HepG2 (cell line): ENCODE data around the gene LYRM2. TPM values are rescaled to one million over a fixed set of nuclear protein-coding genes. Genes with fewer than 3 reads are reported as not detected.

Source experiments
- ATAC-seq: fragments of 200-7000 bp; cut with Tn5 transposase; 3 replicates; pipeline ENCODE4 v1.9.1; 2020; ENCODE audit warnings: mild to moderate bottlenecking, moderate library complexity
- BruUV-seq: library from RNA; stranded (reverse); fragments of 400-500 nt; replicated peaks from 2 replicates; lab custom pipeline; 2021; lab: Mats Ljungman, UMichigan
- CTCF ChIA-PET: fragments of 300-600 bp; formaldehyde crosslinking; extraction: SDS; loops from one replicate; lab custom pipeline; 2021; ENCODE audit warnings: low total read pairs, inconsistent platforms, low intra/inter-chr PET ratio; lab: Yijun Ruan, JAX
- POLR2A ChIA-PET: fragments of 350-600 bp; sonication (Branson Sonifier 250); formaldehyde crosslinking; loops from one replicate; lab custom pipeline; 2020; ENCODE audit warnings: antibody characterized with exemption, inconsistent platforms; lab: Yijun Ruan, JAX
- DNase-seq: peaks from one replicate; pipeline ENCODE4 v3.0.0-alpha.2; 2015; ENCODE audit warnings: low spot score
- FAIRE-seq: peaks from 3 replicates; lab custom pipeline; 2011; peaks lifted over from hg19 to GRCh38; lab: Jason Lieb, UNC
- H2AFZ ChIP-seq: one replicate; pipeline ENCODE4 v1.6.1; 2011; ENCODE audit warnings: low read length, inconsistent platforms
- H3K27ac ChIP-seq: fragments of 300-600 bp; 3 replicates; pipeline ENCODE4 v1.8.0; 2011; ENCODE audit warnings: mixed run types, mild to moderate bottlenecking, mixed read lengths, low read length, inconsistent platforms; ENCODE audit not compliant: insufficient read depth; ENCODE audit errors: extremely low read length
- H3K27me3 ChIP-seq, 2 experiments: fragments of 200-600 bp in 1 of 2; 2 replicates in 1 of 2; 3 replicates in 1 of 2; pipeline versions ENCODE4 v1.6.0 to v1.8.0; 2011; ENCODE audit warnings: low read length in 2 of 2, mild to moderate bottlenecking in 2 of 2, moderate library complexity in 2 of 2, inconsistent platforms in 1 of 2; ENCODE audit not compliant: insufficient read depth in 2 of 2, control insufficient read depth in 1 of 2
- H3K36me3 ChIP-seq, 2 experiments: fragments of 200-600 bp in 1 of 2; replicated peaks in 1 of 2; 2 replicates in 1 of 2; 3 replicates in 1 of 2; pipeline versions ENCODE4 v1.5.1 to v1.8.0; 2011; ENCODE audit warnings: low read length in 2 of 2, inconsistent platforms in 1 of 2; ENCODE audit not compliant: insufficient read depth in 2 of 2, control insufficient read depth in 1 of 2
- H3K4me1 ChIP-seq: 2 replicates; pipeline ENCODE4 v1.5.1; 2012; ENCODE audit warnings: low read length, inconsistent platforms; ENCODE audit not compliant: insufficient read depth
- H3K4me2 ChIP-seq: 2 replicates; pipeline ENCODE4 v1.6.0; 2011; ENCODE audit warnings: low read depth, low read length, inconsistent platforms
- H3K4me3 ChIP-seq, 3 experiments: fragments of 200-600 bp in 1 of 3; sonication (generic), shearing (Covaris generic) in 1 of 3; replicated peaks in 1 of 3; 2 replicates each; pipeline ENCODE4 v1.5.1; 2011 to 2016; ENCODE audit warnings: low read length in 3 of 3, inconsistent platforms in 2 of 3, low read depth in 2 of 3, mild to moderate bottlenecking in 2 of 3, control low read depth in 1 of 3, mixed read lengths in 1 of 3; ENCODE audit not compliant: insufficient read depth in 1 of 3
- H3K79me2 ChIP-seq: one replicate; pipeline ENCODE4 v1.6.1; 2011; ENCODE audit warnings: low read length, inconsistent platforms; ENCODE audit not compliant: insufficient read depth
- H3K9ac ChIP-seq: 2 replicates; pipeline ENCODE4 v1.6.0; 2011; ENCODE audit warnings: mild to moderate bottlenecking, low read depth, low read length, inconsistent platforms; ENCODE audit not compliant: insufficient read depth
- H3K9me3 ChIP-seq: 2 replicates; pipeline ENCODE4 v1.5.1; 2012; ENCODE audit warnings: mild to moderate bottlenecking, low read length
- H4K20me1 ChIP-seq: 2 replicates; pipeline ENCODE4 v1.6.0; 2011; ENCODE audit warnings: inconsistent platforms, mild to moderate bottlenecking, low read length, moderate library complexity; ENCODE audit not compliant: insufficient read depth
- KAT8 ChIP-seq: IDR thresholded peaks from 2 replicates; pipeline ENCODE4 v1.6.1; 2016; ENCODE audit warnings: missing genetic modification reagents, missing compliant biosample characterization
- ZNF24 ChIP-seq: fragments of 450-650 bp; IDR thresholded peaks from 2 replicates; pipeline ENCODE4 v1.6.1; 2017; ENCODE audit warnings: antibody characterized with exemption, mild to moderate bottlenecking
- ZUFSP ChIP-seq: sonication (generic); formaldehyde crosslinking; IDR thresholded peaks from 2 replicates; pipeline ENCODE4 v1.9.0; 2021; ENCODE audit warnings: missing genetic modification reagents, mild to moderate bottlenecking, borderline replicate concordance
- WGBS: methylation state at CpG from one replicate; pipeline ENCODE4 v1.1.6; 2017; ENCODE audit warnings: low lambda C conversion rate; 5-methylcytosine and 5-hydroxymethylcytosine counted together
- in situ Hi-C: cut with HindIII; loops from 2 replicates; pipeline ENCODE4 v1.10.0; 2017; ENCODE audit warnings: low pct_unique_long_range_greater_than_20kb; ENCODE audit not compliant: extremely low pct_ligation_motif_present
- intact Hi-C: fragments of 100-400 bp; cut with micrococcal nuclease; formaldehyde crosslinking; loops from one replicate; pipeline ENCODE4 v1.10.0; 2022; ENCODE audit not compliant: unreplicated experiment
- polyA plus RNA-seq, 8 experiments: library from polyadenylated mRNA; depleted of rRNA in 3 of 8; stranded (reverse) in 7 of 8; unstranded in 1 of 8; fragments of >200 nt; fragmentation: Illumina TruSeq in 4 of 8; extraction: Trizol in 4 of 8; gene quantifications; 2 replicates each; pipeline versions ENCODE4 v1.2.1 to v1.2.3, GENCODE V29; 2011 to 2016; ENCODE audit warnings: low read depth in 4 of 8, missing spikeins in 1 of 8, mixed read lengths in 1 of 8; ENCODE audit not compliant: insufficient read depth in 1 of 8
- total RNA-seq, 5 experiments: library from RNA; depleted of rRNA; stranded (reverse); fragments of >200 nt; fragmentation: Illumina TruSeq; extraction: Trizol; gene quantifications; 2 replicates each; pipeline ENCODE4 v1.2.3, GENCODE V29; 2016; ENCODE audit warnings: low read depth in 1 of 5

Gene LYRM2
- total and polyA plus RNA-seq, 2 of the 13 experiments (the other 11 are each of a cell fraction or from before 2014, with no cell fraction given) = 17.8 to 32.6 TPM

GRCh38 chr6:89520736-89521135 lies 117.8 kb downstream of the LYRM2 start (continued):
- no peak for TF ChIP-seq ZUFSP (CRISPR knock-in tag)

GRCh38 chr6:89518352-89519055 lies 120.0 kb downstream of the LYRM2 start:
- H3K4me2 ChIP-seq = no peak overlapping the region
- no peaks in the 10 kb centered on the region for H4K20me1 ChIP-seq
- ChIA-PET POLR2A (no interaction called here), CTCF (no interaction called here)
- no peak for ATAC-seq
- no peaks in the 10 kb centered on the region for H3K79me2 ChIP-seq
- H3K36me3 ChIP-seq = no peaks in the 10 kb centered on the region
- FAIRE-seq = no peak
- in situ Hi-C loops (no loop called here), intact Hi-C loops (no loop called here)
- WGBS = 66% methylated on average over 4 of the region's 4 CpGs
- no peak overlapping the region for H3K9ac ChIP-seq
- DNase-seq = no peak
- TF ChIP-seq KAT8 (CRISPR knock-in tag) (no peak), ZNF24 (no peak)
- H3K9me3 ChIP-seq = no peaks in the 10 kb centered on the region
- H3K4me3 ChIP-seq = no peak overlapping the region
- no TSS peak for BruUV-seq
- no peak overlapping the region for H2AFZ ChIP-seq
- H3K27ac ChIP-seq = no peak overlapping the region
- H3K27me3 ChIP-seq = no peaks in the 10 kb centered on the region
- H3K4me1 ChIP-seq = no peaks in the 10 kb centered on the region

Other genes starting within 250 kb of the LYRM2 start
- gene RRAGD, start 226.5 kb downstream of the LYRM2 start, total RNA-seq (2016; rRNA removed; fragmentation: Illumina TruSeq; extraction: Trizol) = 0.35 and 0.39 TPM in 2 replicates
- 0.53 and 0.57 TPM in 2 replicates for gene RRAGD, start 226.5 kb downstream of the LYRM2 start, polyA plus RNA-seq (2011; rRNA removed)
- gene ANKRD6, start 205.6 kb downstream of the LYRM2 start, total RNA-seq (2016; rRNA removed; fragmentation: Illumina TruSeq; extraction: Trizol) = 0.13 and 0.18 TPM in 2 replicates
- 0.36 and 0.48 TPM in 2 replicates for gene ANKRD6, start 205.6 kb downstream of the LYRM2 start, polyA plus RNA-seq (2011; rRNA removed)
- gene MDN1, start 181.0 kb upstream of the LYRM2 start, total RNA-seq (2016; rRNA removed; fragmentation: Illumina TruSeq; extraction: Trizol) = 52.9 and 91.7 TPM in 2 replicates
- 16.8 and 18.8 TPM in 2 replicates for gene MDN1, start 181.0 kb upstream of the LYRM2 start, polyA plus RNA-seq (2011; rRNA removed)
- 13.5 and 26.0 TPM in 2 replicates for gene CASP8AP2, start 191.1 kb upstream of the LYRM2 start, total RNA-seq (2016; rRNA removed; fragmentation: Illumina TruSeq; extraction: Trizol)
- gene CASP8AP2, start 191.1 kb upstream of the LYRM2 start, polyA plus RNA-seq (2011; rRNA removed) = 3.1 and 5.7 TPM in 2 replicates